Activated CD4-positive, alpha-beta T cell treated with anti-CD3 and anti-CD28 coated beads, Interleukin-10, Interleukin-2, amounts not matched to agents 100 ng/mL and 50 ng/mL, durations not matched to agents 16 hours and 8 hours (primary cell): Measurements from ENCODE around the gene CHST15.

Experiments used
- DNase-seq: peaks from one replicate; pipeline ENCODE4 v3.0.0-alpha.2; 2020

CHST15 gene

DNA sequence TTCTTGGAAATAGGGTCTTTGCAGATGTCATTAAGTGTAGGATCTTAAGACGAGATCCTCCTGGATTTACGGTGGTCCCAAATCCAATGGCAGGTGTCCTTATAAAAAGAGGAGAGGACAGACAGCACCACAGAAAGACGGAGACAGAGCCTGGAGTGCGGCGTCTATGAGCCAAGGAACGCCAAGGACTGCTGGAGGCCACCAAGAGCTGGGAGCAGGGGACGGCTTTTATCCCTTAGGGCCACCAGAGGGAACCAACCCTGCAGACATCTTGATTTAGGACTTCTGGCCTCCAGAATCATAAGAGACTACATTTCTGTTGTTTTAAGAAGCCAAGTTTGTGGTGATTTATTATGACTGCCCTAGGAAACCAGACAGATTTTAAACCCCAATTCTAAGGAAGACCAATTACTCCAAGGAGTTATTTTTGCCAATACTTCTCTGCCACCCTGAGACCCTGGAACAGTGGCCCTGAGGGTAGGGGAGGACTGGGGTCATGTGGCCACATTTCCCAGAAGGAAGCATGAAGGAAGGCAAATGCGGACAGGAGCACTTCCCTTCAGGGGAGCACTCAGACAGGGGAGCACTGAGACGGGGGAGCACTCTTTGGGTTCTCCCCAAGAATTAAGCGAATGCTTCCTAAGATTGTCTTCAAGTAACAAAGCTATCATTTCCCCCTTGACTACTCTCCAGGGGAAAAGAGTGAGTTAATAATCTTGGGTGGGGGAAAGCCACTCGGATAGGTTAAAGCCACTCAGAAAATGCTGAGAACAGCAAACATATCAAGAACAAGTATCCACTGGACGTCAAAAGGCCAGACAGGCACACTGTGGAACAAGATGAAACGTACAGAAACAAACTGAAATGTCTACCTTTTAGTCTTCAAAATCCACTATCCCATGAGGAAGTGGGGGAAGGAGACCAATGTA, 67.5 kb downstream of the CHST15 start:
- no peak for DNase-seq

DNA sequence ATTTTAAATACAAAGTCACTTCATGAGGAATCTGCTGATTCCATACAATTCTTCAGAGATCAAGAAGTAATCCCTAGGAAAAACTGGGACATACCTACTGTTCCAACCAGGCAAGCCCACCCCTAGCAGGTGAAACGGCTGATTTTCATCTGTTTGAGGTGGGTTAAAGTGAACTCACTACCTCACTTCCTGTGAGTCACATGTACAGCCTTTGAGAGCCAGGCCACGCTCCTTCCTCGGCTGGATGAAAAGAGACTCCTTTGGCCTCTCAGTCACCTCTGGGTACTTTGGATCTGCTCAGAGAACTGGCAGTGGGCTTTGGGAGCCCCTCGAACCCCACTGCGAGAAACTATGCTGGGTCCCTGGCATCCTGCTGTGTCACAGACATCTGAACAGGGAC, 68.2 kb downstream of the CHST15 start:
- no peak for DNase-seq

DNA sequence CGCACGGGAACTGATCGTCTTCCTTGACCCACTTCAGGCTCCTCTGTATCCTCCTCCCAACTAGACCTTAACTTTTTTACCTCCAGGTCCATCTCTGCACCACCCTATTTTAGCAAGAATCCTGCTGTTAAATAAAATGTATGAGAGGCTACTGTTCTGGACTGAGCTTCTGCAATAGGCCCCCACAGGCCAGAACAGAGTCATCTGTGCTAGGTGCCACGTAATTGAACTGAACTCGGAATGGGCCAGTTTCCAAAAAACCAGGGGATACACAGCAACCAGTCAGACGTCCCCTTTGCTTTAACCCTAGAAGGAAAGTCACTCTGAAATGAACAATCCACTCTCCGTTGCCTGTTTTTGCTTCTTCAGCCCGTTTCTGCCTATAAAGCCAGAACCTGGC, 71.3 kb downstream of the CHST15 start:
- no peak for DNase-seq

DNA sequence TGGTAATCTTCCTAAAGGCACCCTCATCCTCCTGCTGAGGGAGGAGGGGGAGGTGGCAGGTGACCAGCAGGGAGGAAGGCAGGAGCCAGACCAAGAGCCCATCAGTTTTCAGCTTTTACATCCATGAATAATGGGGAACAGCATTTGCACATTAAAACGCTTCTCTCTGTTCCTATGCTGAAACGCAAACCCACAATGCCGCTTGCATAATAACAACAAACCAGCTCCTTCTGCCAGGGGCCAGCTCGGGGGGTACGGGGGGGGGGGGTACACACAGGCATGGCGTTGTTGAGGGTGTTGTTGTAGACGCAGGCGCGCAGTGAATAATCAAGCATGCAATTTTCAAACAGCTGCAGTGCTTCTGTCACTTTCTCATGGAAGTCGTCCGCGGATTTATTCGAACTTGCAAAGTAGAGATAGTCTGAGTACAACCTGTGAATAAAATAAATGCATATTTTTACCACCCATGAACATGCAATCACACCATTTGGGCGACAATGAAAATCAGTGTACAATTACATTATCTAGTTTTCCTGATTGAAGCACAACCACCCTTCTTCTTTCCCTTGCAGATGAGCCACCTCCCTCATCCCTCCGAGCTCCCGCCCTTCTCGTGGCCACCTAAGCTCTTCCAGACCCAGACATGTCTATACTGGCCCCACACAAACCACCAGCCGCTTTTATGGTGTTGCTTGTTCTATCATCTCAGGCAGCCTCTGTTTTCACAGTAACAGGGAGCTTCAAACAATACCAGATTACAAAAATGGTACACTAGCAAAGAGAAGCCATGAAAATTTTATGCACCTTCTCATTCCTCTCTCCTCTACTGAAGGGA, 72.2 kb downstream of the CHST15 start:
- no peak for DNase-seq

DNA sequence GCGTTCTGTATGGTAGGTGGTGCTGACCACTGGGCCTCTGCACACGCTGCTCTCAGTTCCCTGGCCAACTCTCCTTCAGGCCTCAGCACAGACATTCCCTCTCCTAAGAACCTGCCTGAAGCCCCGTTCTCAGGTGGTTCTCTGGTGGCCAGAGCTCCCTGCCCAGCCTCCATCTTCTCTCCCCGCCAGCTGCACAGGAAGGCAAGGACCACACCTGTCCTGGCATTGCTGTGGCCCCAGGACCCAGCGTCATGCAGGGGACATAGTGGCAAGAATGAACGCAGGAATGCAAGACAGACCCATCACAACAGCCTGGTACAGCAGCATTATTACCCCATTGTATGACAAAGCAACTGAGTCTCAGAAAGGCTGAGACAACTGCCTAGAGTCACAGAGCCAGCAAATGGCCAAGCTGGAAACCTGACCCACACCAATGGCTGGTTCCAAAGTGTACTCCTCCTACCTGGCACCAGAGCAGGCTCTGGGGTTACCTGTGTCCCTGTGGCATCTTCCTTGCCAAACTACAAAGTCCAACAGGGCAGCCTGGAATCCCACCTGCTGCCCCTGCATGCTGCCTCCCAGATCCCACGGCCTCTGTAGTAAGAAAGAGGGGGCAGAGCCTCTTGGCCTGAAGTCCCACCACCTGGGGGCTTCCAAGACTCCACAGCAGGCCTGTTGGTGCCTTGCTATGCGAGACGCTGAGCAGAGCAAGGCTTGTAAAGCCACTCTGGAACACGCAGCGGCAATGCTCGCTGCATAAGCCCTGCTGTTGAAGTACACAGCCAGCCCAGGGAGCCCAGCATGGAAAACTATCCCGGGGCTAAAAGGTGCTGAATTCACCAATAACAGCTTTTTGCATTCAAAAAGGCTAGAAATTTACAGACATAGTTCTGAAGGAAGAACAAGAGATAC, 73.3 kb downstream of the CHST15 start:
- DNase-seq: no peak

DNA sequence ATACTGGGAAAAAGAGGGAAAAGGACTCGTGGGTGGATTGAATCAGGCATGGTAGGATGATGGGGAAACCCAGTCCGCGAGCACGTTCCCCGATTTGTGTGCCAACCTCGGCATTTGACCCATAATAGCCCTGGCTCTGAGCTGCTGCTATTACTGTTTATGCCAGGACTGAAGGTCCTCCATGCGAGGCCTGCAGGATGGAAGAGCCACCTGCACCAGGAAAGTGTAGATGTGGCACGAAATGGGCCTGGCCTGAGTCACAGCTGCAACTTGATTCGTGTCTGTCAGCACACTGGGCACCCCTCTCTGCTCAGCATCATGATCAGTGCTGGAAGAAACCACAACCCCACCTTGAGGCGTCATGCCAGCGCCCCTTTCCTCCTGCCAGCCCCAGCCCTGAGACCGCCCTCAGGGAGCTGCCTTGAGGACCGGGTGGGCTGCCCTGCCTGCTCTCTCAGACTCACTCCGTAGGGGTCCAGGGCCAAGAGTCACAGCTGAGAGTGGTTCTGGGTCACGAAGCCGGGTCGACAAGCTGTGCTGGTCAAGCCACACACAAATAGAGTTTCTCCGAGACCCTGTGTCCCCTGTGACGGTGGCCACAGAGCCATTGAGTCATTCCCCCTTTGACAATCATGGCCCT, 74.4 kb downstream of the CHST15 start:
- no peak for DNase-seq

DNA sequence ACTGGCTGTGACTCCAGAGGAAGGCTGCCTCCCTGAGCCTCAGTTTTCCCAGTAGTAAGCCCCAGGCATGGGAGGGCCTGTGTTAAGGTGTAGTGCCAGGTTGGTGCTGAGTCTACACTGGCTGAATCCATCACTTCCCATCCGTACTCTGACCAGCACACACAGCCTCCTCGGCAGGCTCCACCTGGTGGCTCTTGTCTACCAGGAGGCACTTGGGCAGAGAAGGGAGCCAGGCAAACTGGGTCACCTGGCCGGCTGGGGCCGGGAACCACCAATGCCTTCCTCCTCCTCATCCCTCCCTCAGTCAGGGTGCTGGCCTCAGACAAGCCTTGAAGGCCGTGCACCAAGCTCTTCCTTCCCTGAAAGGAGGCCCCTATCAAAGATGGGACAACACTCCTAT, 75.7 kb downstream of the CHST15 start:
- DNase-seq: no peak

DNA sequence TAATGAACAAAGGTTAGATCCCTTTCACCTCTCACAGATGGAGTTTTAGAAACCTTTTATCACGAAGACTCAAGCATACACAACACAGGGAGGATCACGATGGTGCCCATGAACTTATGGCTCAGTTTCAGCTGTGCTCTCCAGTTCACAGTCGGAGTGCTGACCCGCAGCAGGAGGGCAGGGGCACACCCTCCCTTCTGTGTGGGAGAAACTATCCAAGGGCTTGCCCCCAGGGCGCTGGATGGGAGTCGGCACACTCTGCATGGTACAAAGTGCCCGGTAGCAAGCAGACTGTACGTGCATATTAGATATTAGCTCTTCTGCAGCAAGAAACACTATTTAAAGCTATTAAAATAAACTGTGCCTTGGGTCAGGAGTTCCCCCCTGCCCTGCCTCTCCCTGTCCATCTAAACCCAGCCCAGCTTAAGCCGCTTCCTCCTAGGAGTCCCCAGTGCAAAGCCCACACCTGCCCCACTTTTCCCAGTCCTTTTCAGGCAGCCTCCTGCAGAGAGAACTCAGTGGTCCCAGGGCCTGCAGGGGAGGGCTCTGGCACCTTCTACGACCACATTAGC, 76.5 kb downstream of the CHST15 start:
- no peak for DNase-seq

DNA sequence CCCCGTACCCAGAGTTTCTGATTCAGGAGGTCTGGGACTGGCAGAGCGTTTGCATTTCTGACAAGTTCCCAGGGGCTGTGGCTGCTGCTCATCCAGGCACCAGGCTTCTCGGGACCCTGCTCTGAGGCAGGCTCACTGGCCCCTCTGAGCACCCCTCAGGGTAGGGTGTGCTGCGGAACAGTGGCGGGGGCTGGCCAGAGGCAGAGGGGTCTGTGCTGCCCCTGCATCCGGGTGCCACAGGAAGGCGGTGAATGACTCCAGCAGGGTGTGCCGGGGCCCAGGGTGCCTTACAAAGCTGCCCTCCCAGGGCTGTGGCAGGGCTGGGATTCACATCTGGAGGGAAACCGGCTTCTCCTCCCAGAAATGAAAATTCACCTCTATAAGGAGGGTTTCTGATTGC, 77.4 kb downstream of the CHST15 start:
- DNase-seq: no peak

DNA sequence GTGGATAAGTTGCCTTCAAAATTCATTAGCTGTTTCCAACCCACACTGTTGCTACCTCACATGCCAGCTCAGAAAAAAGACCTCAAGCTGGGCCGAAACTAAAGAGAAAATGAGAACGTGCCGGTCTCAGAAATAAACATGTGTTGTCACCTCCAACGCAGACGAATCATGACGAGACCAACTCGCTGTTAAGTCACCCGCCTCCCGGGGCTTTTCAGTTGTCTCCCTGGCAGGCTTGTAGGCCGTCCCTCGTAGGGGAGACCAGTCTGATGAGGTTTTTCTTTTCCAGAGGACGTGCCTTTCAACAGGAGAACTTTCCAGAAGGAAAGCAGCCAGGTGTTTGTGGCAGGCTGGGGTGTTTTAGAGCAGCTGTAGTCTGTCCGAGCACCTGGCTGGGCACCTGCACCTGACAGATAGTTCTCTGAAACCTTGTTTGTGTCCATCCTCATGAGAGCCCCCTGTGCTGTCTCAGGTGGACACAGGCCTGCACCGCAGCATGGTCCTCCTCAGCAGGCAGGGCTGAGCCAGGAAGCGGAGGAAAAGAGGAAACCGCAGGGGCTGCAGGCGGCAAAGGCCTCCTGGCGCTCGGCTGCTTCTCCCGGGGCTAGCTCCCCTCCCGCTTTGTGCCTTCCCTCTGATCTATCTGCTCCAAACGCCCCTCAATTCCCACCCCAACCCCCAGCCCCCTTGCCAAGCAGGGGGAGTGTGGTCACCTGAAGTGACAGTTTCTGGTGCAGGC, 78.8 kb downstream of the CHST15 start:
- DNase-seq: no peak

DNA sequence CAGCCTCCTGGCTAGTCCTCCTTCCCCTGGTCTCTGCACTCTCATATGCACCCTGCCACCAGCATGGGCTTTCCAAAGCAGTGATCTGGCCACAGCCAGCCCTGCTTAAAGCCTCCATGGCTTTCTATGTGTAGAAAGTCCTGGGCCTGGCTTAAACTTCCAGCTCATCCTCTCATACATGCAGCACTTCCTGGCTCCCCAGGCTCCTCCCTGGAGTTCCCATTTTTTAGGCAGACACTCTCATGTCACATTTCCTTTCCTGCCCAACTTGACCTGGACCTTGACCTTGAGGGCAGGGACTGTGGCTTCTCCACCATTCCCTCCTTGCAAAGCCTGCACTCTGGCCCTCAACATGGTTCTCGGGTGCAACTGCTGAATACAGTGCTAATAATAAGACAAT, 79.5 kb downstream of the CHST15 start:
- DNase-seq: no peak

DNA sequence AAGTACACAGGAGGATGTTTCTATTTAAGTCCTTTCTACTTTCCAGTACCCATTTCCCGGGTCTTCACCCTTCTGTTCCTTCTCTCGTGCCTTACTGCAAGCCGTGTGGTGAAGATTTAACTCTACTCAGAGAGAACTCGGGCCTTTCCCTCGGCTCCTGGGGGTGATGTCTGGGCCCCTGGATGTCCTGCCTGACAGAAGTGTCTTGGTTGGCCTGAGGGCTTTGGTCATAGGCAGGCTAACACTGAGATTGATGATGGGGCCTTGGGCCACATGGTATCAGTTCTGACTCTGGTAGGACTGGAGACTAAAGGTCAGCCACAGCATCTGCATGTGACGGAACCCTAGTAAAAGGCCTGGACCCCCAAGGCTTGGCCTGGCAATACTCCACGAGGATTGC, 80.4 kb downstream of the CHST15 start:
- no peak for DNase-seq

DNA sequence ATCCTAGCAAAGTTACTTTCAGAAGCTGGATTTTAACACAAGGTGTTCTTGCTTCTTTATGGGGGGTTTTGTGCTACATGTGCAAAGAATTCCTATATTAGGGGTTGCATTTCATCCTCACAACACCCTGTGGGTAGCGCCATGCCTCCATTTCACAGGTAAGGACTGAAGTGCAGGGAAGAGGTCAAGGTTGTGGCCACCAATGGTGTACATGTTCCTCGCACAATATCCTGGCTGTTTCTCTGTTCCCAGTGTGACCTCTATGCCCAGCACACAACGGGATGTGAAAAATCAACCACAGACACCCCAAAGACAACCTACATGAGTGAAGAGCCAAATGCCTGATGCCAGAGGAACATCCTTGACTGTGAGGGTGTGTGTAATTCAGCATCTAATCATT, 80.8 kb downstream of the CHST15 start:
- no peak for DNase-seq

DNA sequence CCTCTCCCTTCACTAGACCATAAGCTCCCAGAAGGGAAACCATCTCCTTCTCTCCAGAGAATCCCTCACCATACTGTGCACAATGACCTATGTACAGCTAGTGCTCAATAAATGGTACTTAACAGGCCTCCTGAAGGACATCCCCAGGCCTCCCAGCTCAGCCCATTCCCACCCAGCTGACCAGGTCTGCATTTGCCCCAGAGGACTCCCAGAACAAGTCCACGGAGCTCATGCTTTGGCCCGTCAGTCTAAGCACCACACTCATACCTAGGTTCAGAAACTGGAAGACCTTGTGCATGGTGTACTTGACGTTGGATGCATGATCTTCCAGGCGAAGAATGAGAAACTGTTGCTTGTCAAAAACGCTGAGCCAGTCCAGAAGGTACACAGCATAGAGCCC, 81.3 kb downstream of the CHST15 start:
- no peak for DNase-seq

DNA sequence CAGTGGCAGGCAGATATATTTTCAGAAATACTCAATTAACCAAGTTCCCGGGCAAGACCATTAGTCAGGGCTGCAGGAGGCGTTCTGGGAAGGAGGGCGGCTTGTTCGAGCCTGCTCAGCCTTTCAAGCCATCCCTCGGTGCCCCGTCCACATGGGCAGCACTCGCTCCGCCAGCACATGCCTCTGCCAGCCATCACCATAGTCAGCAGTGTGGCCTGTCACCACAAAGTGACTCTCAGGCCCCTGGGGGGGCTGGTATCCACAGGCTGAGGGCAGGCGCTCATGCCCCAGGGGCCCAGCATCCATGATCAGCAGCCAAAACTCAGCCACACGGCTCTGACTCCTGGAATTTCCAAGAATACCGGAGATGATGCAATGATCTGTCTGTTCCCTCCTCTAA, 81.9 kb downstream of the CHST15 start:
- no peak for DNase-seq

DNA sequence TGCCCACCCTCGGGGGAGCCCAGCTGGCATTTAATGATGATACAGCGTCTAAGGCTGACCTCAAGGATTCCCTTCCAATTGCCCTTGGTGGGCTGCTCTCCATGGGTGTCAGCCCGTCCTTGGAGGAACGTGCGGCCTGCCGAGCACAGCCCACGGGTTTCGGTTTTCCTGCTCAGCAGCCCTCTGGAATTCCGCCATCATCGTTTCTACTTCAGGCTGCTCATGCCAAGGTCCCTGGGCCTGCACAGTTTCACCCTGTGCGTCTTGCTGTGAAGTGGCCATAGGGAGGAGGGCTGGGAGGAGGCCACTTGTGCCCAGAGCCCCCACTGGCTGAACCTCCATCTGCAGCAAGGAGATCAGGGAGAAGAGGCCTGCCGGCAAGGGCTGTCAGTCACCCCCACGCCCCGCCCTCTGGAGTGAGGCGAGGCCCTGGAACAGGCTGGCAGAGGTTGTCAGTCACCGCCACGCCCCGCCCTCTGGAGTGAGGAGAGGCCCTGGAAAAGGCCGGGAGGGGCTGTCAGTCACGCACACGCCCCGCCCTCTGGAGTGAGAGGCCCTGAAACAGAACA, 82.8 kb downstream of the CHST15 start:
- no peak for DNase-seq

DNA sequence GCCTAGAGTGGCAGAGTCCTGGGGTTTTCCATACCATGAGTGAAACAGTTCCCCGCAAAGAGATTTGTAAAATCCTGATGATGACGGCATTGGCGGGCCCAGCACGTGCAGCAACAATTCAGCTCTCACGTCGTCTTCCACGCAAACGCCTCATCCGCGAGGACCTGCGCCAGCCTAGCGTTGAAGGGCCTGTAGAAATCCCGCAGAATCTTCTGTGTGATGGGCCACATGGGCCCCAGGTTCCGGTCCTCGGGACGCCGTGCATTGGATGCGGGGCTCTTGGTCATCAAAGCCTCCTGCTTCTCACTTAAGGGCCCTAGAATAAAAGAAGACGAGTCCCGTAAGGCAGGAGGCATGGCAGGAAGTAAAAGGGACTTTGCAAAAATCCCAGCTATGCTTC, 83.4 kb downstream of the CHST15 start:
- DNase-seq: no peak

DNA sequence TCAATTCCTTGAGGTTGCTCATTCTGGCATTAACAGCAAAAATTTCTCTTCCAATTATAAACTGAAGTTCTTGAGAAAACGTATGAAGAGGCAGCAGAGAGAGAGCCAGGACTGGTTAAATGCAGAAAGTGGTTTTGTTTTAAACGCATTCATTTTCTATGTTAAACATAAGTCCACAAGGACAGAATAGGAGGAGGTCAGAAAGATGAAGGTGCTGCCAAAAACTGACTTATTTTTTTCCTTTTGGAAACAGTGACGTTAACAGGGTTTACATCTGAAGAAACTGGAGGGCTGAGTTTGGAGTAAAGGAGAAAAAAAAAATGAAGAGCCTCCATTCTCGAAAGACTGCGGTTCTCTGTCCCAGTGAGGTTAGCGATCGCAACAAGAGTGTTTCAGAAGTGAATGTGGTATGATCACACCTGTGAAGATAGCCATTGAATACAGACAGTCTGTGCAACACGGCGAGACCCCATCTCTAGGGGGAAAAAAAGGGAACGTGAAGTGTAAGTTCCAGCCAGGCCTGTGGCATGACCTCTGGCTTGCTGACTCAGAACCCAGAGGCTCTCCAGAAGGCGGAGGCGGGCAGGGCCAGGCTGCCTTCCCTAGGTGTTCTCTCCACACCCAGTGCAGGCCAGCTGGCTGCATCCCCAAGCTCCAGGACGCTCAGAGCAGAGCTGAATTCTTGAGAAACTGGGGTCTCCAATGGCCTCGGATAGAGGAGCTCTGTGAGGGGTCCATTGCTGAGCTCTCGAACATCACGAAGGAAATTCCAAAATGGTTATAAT, 84.0 kb downstream of the CHST15 start:
- DNase-seq: no peak

DNA sequence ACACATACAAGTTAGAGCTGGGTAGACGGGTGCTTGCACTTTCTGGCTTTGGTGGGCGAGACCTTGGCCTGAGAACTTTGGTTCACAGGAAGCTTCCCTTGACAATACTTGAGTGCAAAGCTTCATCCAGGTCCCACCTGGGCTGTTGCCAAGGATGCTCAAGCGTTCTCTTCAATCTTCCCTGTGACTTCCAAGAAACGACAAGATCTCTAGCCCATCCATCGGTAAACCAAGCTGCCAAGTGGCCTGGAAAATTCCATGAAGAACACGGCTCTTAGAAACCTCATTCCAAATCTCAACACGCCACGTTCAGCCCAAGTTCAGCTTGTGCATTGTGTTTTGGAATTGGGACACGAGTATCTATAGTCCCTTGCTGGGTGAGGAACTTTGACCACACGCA, 84.7 kb downstream of the CHST15 start:
- DNase-seq: no peak

DNA sequence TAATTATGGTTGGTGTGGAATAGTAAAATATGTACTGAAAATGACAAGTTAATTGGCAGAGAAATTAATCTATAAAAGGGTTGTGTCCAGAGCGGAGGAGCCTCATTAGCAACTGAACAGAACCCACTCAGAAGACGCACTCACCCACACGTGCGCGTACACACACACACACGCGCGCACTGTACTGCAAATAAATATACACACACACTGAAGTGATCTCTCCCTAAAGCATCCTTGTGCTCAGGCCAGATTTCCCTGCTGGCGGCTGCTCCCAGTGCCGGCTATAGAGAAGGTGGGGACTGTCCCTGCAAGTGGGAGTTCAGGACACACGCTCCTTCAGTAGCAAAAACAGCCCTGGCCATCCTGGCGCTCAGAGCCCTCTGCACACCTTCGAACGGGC, 85.2 kb downstream of the CHST15 start:
- DNase-seq: no peak
